IMR-90 (cell line): Measurements from ENCODE around the gene MAPKAP1. TPM values are rescaled to one million over a fixed set of nuclear protein-coding genes. Genes with fewer than 3 reads are reported as not detected.

Source experiments
- ATAC-seq: fragments of 200-7000 bp; cut with Tn5 transposase; 2 replicates; pipeline ENCODE4 v1.9.1; 2020; ENCODE audit warnings: low read depth, mild to moderate bottlenecking, moderate library complexity
- BruUV-seq: library from RNA; stranded (reverse); fragments of 400-500 nt; replicated peaks from 2 replicates; lab custom pipeline; 2021; lab: Mats Ljungman, UMichigan
- CTCF ChIA-PET: fragments of 300-600 bp; formaldehyde crosslinking; extraction: SDS; loops from one replicate; lab custom pipeline; 2021; ENCODE audit warnings: antibody characterized with exemption; lab: Yijun Ruan, JAX
- POLR2A ChIA-PET: fragments of 300-600 bp; sonication (Branson Sonifier 250); formaldehyde crosslinking; loops from one replicate; lab custom pipeline; 2022; ENCODE audit warnings: antibody characterized with exemption; ENCODE audit not compliant: unreplicated experiment; lab: Charles Lee
- DNase-seq: peaks from one replicate; pipeline ENCODE4 v3.0.0; 2013
- H2AFZ ChIP-seq: replicated peaks from 2 replicates; pipeline ENCODE3; 2013; ENCODE audit warnings: low read length, mild to moderate bottlenecking; ENCODE audit not compliant: poor library complexity
- H2AK5ac ChIP-seq: 2 replicates; pipeline ENCODE4 v1.6.1; 2013; ENCODE audit warnings: low read depth, low read length, inconsistent platforms
- H2AK9ac ChIP-seq: replicated peaks from 2 replicates; pipeline ENCODE3; 2013; ENCODE audit warnings: mild to moderate bottlenecking, low read depth, low read length, moderate library complexity; ENCODE audit not compliant: poor library complexity
- H2BK120ac ChIP-seq: 2 replicates; pipeline ENCODE4 v1.6.1; 2013; ENCODE audit warnings: low read depth, low read length, inconsistent platforms
- H2BK15ac ChIP-seq: 3 replicates; pipeline ENCODE4 v1.6.1; 2013; ENCODE audit warnings: low read depth, low read length, inconsistent platforms
- H2BK20ac ChIP-seq: 2 replicates; pipeline ENCODE4 v1.6.1; 2013; ENCODE audit warnings: low read depth, mild to moderate bottlenecking, inconsistent platforms, low read length, moderate library complexity
- H2BK5ac ChIP-seq: 2 replicates; pipeline ENCODE4 v1.6.1; 2013; ENCODE audit warnings: mild to moderate bottlenecking, low read depth, low read length, inconsistent platforms; ENCODE audit not compliant: poor library complexity, severe bottlenecking
- H3K14ac ChIP-seq: replicated peaks from 2 replicates; pipeline ENCODE4 v1.6.1; 2013; ENCODE audit warnings: low read depth, low read length, inconsistent platforms
- H3K18ac ChIP-seq: 2 replicates; pipeline ENCODE4 v1.6.1; 2013; ENCODE audit warnings: low read depth, low read length, control low read depth
- H3K23ac ChIP-seq: 2 replicates; pipeline ENCODE4 v1.6.1; 2013; ENCODE audit warnings: low read depth, low read length, inconsistent platforms
- H3K27ac ChIP-seq: 2 replicates; pipeline ENCODE4 v1.5.1; 2013; ENCODE audit warnings: mild to moderate bottlenecking, control low read depth, low read length; ENCODE audit not compliant: insufficient read depth
- H3K27me3 ChIP-seq: 2 replicates; pipeline ENCODE4 v1.6.1; 2013; ENCODE audit warnings: low read length; ENCODE audit not compliant: control insufficient read depth, insufficient read depth
- H3K36me3 ChIP-seq: 2 replicates; pipeline ENCODE4 v1.6.1; 2013; ENCODE audit warnings: low read length, mixed read lengths; ENCODE audit not compliant: control insufficient read depth, insufficient read depth
- H3K4ac ChIP-seq: 2 replicates; pipeline ENCODE4 v1.6.1; 2013; ENCODE audit warnings: low read depth, low read length, inconsistent platforms
- H3K4me1 ChIP-seq: 2 replicates; pipeline ENCODE4 v1.6.1; 2013; ENCODE audit warnings: low read length, mixed read lengths; ENCODE audit not compliant: control insufficient read depth, insufficient read depth
- H3K4me2 ChIP-seq: 2 replicates; pipeline ENCODE4 v1.6.1; 2013; ENCODE audit warnings: low read depth, mild to moderate bottlenecking, control low read depth, low read length, moderate library complexity
- H3K4me3 ChIP-seq: 2 replicates; pipeline ENCODE4 v1.5.1; 2013; ENCODE audit warnings: low read depth, mild to moderate bottlenecking, control low read depth, low read length, moderate library complexity; ENCODE audit not compliant: insufficient read depth
- H3K56ac ChIP-seq: 2 replicates; pipeline ENCODE4 v1.6.1; 2013; ENCODE audit warnings: low read length, inconsistent platforms; ENCODE audit not compliant: insufficient read depth; ENCODE audit errors: extremely low read depth
- H3K79me1 ChIP-seq, 2 experiments: 2 replicates each; pipeline ENCODE4 v1.6.1; 2013; ENCODE audit warnings: low read length in 2 of 2, inconsistent platforms in 1 of 2, low read depth in 1 of 2
- H3K9ac ChIP-seq: 2 replicates; pipeline ENCODE4 v1.6.1; 2013; ENCODE audit warnings: low read depth, low read length, control low read depth
- H3K9me1 ChIP-seq: 2 replicates; pipeline ENCODE4 v1.6.1; 2013; ENCODE audit warnings: low read length, inconsistent platforms; ENCODE audit not compliant: insufficient read depth
- H3K9me3 ChIP-seq: 2 replicates; pipeline ENCODE4 v1.6.1; 2013; ENCODE audit warnings: low read length; ENCODE audit not compliant: control insufficient read depth, insufficient read depth
- H4K20me1 ChIP-seq: 2 replicates; pipeline ENCODE4 v1.6.1; 2013; ENCODE audit warnings: low read length, inconsistent platforms; ENCODE audit not compliant: insufficient read depth
- H4K5ac ChIP-seq: 2 replicates; pipeline ENCODE4 v1.6.1; 2013; ENCODE audit warnings: mild to moderate bottlenecking, low read depth, low read length, control low read depth
- H4K8ac ChIP-seq, 2 experiments: 2 replicates each; pipeline ENCODE4 v1.6.1; 2013; ENCODE audit warnings: low read depth in 2 of 2, low read length in 2 of 2, control low read depth in 1 of 2, inconsistent platforms in 1 of 2
- H4K91ac ChIP-seq: 2 replicates; pipeline ENCODE4 v1.6.1; 2013; ENCODE audit warnings: low read depth, low read length, inconsistent platforms; ENCODE audit not compliant: insufficient read depth
- BHLHE40 ChIP-seq: fragments of 150-350 bp; IDR thresholded peaks from 2 replicates; pipeline ENCODE4 v1.6.1; 2016; ENCODE audit warnings: mild to moderate bottlenecking, low read depth, low read length
- CEBPB ChIP-seq: IDR thresholded peaks from 2 replicates; pipeline ENCODE4 v1.6.1; 2012; ENCODE audit warnings: low read depth, low read length, improper control_type of control experiment
- CHD1 ChIP-seq: IDR thresholded peaks from 2 replicates; pipeline ENCODE4 v1.6.1; 2012; ENCODE audit warnings: low read depth, low read length, improper control_type of control experiment
- CTCF ChIP-seq: conservative IDR thresholded peaks from 2 replicates; pipeline ENCODE4 v1.5.1; 2012; ENCODE audit warnings: mild to moderate bottlenecking, low read depth, low read length, improper control_type of control experiment
- ELK1 ChIP-seq: fragments of 150-350 bp; IDR thresholded peaks from 2 replicates; pipeline ENCODE4 v1.6.1; 2016; ENCODE audit warnings: low read depth, mild to moderate bottlenecking, low read length, moderate library complexity, borderline replicate concordance
- FOS ChIP-seq: fragments of 150-350 bp; IDR thresholded peaks from 2 replicates; pipeline ENCODE4 v1.6.1; 2016; ENCODE audit warnings: low read depth, low read length
- MAFK ChIP-seq: IDR thresholded peaks from 2 replicates; pipeline ENCODE4 v1.6.1; 2012; ENCODE audit warnings: low read depth, low read length, improper control_type of control experiment
- MAZ ChIP-seq: IDR thresholded peaks from 2 replicates; pipeline ENCODE4 v1.6.1; 2012; ENCODE audit warnings: low read depth, mild to moderate bottlenecking, low read length, improper control_type of control experiment, moderate library complexity, borderline replicate concordance
- MXI1 ChIP-seq: IDR thresholded peaks from 2 replicates; pipeline ENCODE4 v1.6.1; 2012; ENCODE audit warnings: low read depth, mild to moderate bottlenecking, low read length, moderate library complexity, borderline replicate concordance
- NFE2L2 ChIP-seq: fragments of 150-350 bp; IDR thresholded peaks from 2 replicates; pipeline ENCODE4 v1.6.1; 2016; ENCODE audit warnings: low read depth, mild to moderate bottlenecking, low read length
- POLR2A ChIP-seq: IDR thresholded peaks from 2 replicates; pipeline ENCODE4 v1.6.1; 2012; ENCODE audit warnings: mild to moderate bottlenecking, low read depth, low read length
- RAD21 ChIP-seq: IDR thresholded peaks from 2 replicates; pipeline ENCODE4 v1.6.1; 2012; ENCODE audit warnings: low read length, improper control_type of control experiment
- RCOR1 ChIP-seq: IDR thresholded peaks from 2 replicates; pipeline ENCODE4 v1.6.1; 2012; ENCODE audit warnings: mild to moderate bottlenecking, low read length, improper control_type of control experiment; ENCODE audit not compliant: insufficient replicate concordance
- RFX5 ChIP-seq: IDR thresholded peaks from 2 replicates; pipeline ENCODE4 v1.8.0; 2012; ENCODE audit warnings: low read depth, mild to moderate bottlenecking, low read length, moderate library complexity
- SMC3 ChIP-seq: fragments of 150-350 bp; IDR thresholded peaks from 2 replicates; pipeline ENCODE4 v1.6.1; 2016; ENCODE audit warnings: low read depth, mild to moderate bottlenecking, antibody characterized with exemption, low read length, moderate library complexity
- USF2 ChIP-seq: fragments of 150-350 bp; IDR thresholded peaks from 2 replicates; pipeline ENCODE4 v1.6.1; 2017; ENCODE audit warnings: mild to moderate bottlenecking, antibody characterized with exemption, low read length, low read depth
- WGBS, 2 experiments: methylation state at CpG; one replicate each; pipeline versions ENCODE4 v1.1.5 to v1.1.7; 2013; ENCODE audit warnings: missing lambda C conversion rate in 2 of 2; ENCODE audit not compliant: insufficient read length in 1 of 2; ENCODE audit errors: extremely low coverage in 2 of 2; 5-methylcytosine and 5-hydroxymethylcytosine counted together
- dilution Hi-C: fragments of 300-500 bp; cut with HindIII; formaldehyde crosslinking; loops from one replicate; pipeline ENCODE4 v1.14.3; 2018; ENCODE audit warnings: low sequenced_read_pairs; ENCODE audit not compliant: unreplicated experiment
- in situ Hi-C: fragments of 300-500 bp; cut with MboI; formaldehyde crosslinking; loops from 3 replicates; pipeline ENCODE4 v1.14.3; 2019; ENCODE audit warnings: low sequenced_read_pairs, inconsistent platforms, mixed read lengths
- intact Hi-C: fragments of 100-400 bp; cut with micrococcal nuclease; formaldehyde crosslinking; loops from 2 replicates; pipeline ENCODE4 v1.10.0; 2022
- polyA plus RNA-seq, 3 experiments: library from polyadenylated mRNA; depleted of rRNA; stranded (reverse); fragments of >200 nt; gene quantifications; 2 replicates each; pipeline ENCODE4 v1.2.3, GENCODE V29; 2012; ENCODE audit warnings: low replicate concordance in 1 of 3
- total RNA-seq: library from RNA; depleted of rRNA; stranded (reverse); fragments of >200 nt; gene quantifications from 2 replicates; pipeline ENCODE4 v1.2.3, GENCODE V29; 2012

MAPKAP1 gene
- total and polyA plus RNA-seq, 2 of the 4 experiments (the other 2 are of a cell fraction): 87.2 to 158 TPM

- H4K91ac ChIP-seq: no peak overlapping the region
- H4K20me1 ChIP-seq: no peaks in the 10 kb centered on the region
- intact Hi-C loops: no loop called here
- CTCF ChIA-PET: no interaction called here
- 0 out of 4 replicates have a peak, but pooled peaks cover 0 to 6% of the 10 kb centered on the region in 2 experiments for H3K79me1 ChIP-seq
- H3K9me1 ChIP-seq: 0 out of 2 replicates have a peak, but pooled peaks cover 5% of the 10 kb centered on the region
- POLR2A ChIA-PET: no interaction called here
- 84% methylated on average over 7 of the region's 18 CpGs; no CpG with 5 or more reads in 1 of the 2 experiments for WGBS, 2 experiments
- H3K23ac ChIP-seq: no peak overlapping the region
- H4K8ac ChIP-seq: no peak overlapping the region
- no peak overlapping the region for H2AK5ac ChIP-seq
- no TSS peak for BruUV-seq
- no peak overlapping the region for H3K14ac ChIP-seq
- no peak overlapping the region for H4K5ac ChIP-seq
- ATAC-seq (no peak), DNase-seq (no peak)
- H2BK120ac ChIP-seq: no peak overlapping the region
- H2BK15ac ChIP-seq: no peak overlapping the region
- no peak overlapping the region for H2AFZ ChIP-seq
- in situ Hi-C loops: no loop called here
- H2BK5ac ChIP-seq: no peak overlapping the region
- no peak overlapping the region for H3K4ac ChIP-seq
- H3K27ac ChIP-seq: no peak overlapping the region
- H2BK20ac ChIP-seq: no peak overlapping the region
- no peak overlapping the region for H3K4me3 ChIP-seq
- no peak overlapping the region for H2AK9ac ChIP-seq
- no peak overlapping the region for H3K18ac ChIP-seq
- no peak overlapping the region for H3K9ac ChIP-seq
- no peaks in the 10 kb centered on the region for H3K27me3 ChIP-seq
- H3K36me3 ChIP-seq: peaks cover 9% of the 10 kb centered on the region
- H3K4me1 ChIP-seq: no peaks in the 10 kb centered on the region
- TF ChIP-seq MAZ (no peak), MXI1 (no peak), MAFK (no peak), CHD1 (no peak), RAD21 (no peak), CTCF (no peak), USF2 (no peak), RCOR1 (no peak), CEBPB (no peak), POLR2A (no peak), ELK1 (no peak), SMC3 (no peak), FOS (no peak), NFE2L2 (no peak), RFX5 (no peak), BHLHE40 (no peak)
- H3K9me3 ChIP-seq: no peaks in the 10 kb centered on the region
- H3K56ac ChIP-seq: no peak overlapping the region
- no peak overlapping the region for H3K4me2 ChIP-seq
- dilution Hi-C loops: no loop called here
Measured at GRCh38 chr9:125447202-125447802, 259.7 kb downstream of the MAPKAP1 start.
